DOHH2 (cell line): ENCODE measurements around the gene MAZ.

Source experiments
- CTCF ChIP-seq: fragments of 200-600 bp; sonication (generic); IDR thresholded peaks from one replicate; pipeline ENCODE4 v1.5.1; 2014; ENCODE audit warnings: antibody characterized with exemption, mild to moderate bottlenecking, low read depth, low read length; ENCODE audit not compliant: poor library complexity, severe bottlenecking
- EZH2phosphoT487 ChIP-seq: fragments of 200-600 bp; sonication (generic); IDR thresholded peaks from 2 replicates; pipeline ENCODE4 v1.6.1; 2017; ENCODE audit warnings: borderline replicate concordance, mild to moderate bottlenecking, antibody characterized with exemption, low read length, moderate library complexity, mixed read lengths

GRCh38 chr16:29774730-29775129, 31.6 kb upstream of the MAZ start:
- TF ChIP-seq CTCF, result no peak
- no peak for TF ChIP-seq EZH2phosphoT487
